GM21723 (cell line): ENCODE measurements around the gene DENND1C.
A peak's percentile ranks its signal among the peaks of the same experiment; 100 is the strongest.
"Not testable (repeated sequence)": the region's sequence is repeated elsewhere in the genome, so short reads cannot be mapped to it uniquely, and the experiment has no call there.

Experiments
- ATAC-seq: cut with Tn5 transposase; IDR thresholded peaks from one replicate; pipeline ENCODE4 v1.9.1; 2021; ENCODE audit warnings: mild to moderate bottlenecking, moderate library complexity; ENCODE audit not compliant: unreplicated experiment

DENND1C gene

GRCh38 chr19:6508028-6508771 is 26.6 kb upstream of the DENND1C start:
- not testable (repeated sequence) for ATAC-seq

- ATAC-seq: no peak
Measured at GRCh38 chr19:6503407-6504201, 22.0 kb upstream of the DENND1C start.

DNA sequence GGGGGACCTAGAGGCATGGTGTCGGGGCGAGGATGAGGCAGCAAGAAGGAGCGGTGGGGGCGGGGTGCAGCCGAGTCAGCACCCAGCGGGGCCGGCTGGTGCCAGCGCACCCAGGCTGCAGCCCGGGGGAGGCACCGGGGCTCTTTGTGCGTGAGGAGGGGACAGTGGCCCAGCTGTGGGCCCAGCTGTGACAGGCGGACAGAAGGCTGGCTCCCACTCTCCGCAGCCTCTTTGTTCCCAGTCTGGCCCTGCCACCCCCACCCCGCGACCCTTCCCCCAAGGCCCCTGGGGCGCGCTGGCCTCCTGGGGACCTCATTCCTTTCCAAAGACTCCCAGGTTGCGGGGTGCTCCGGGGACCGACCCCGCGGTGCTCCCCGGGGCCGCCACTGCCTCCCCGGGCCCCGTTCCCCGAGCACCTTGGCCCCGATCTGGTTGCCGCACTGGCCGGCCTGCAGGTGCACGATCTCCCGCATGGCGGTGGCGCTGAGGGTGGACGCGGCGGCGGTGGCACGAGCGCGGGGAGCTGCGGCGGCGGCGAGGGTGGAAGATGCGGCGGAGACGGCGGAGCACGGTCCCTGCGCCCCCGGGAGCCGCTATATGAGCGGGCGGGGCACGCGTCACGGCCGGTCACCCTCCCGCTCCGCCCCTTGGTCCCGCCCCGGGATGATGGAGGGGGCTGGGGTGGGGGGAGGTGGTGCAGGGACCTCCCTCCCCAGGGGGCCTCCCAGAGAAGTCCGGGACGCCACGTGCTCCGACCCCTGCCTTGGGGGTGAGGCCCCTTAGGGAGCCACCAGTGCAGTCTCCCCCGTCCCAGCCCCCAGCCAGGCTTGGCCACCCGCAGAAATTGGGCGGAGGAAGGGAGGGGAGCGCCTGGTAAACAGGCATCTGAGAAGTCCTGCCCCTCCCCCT is 20.4 kb upstream of the DENND1C start, which contains the start of gene TUBB4A:
Gene TUBB4A (minus strand): TSS at position 570 of the 909 bp plus-strand sequence. CDS start 97 bp downstream, at position 473.
- no peak for ATAC-seq

DNA sequence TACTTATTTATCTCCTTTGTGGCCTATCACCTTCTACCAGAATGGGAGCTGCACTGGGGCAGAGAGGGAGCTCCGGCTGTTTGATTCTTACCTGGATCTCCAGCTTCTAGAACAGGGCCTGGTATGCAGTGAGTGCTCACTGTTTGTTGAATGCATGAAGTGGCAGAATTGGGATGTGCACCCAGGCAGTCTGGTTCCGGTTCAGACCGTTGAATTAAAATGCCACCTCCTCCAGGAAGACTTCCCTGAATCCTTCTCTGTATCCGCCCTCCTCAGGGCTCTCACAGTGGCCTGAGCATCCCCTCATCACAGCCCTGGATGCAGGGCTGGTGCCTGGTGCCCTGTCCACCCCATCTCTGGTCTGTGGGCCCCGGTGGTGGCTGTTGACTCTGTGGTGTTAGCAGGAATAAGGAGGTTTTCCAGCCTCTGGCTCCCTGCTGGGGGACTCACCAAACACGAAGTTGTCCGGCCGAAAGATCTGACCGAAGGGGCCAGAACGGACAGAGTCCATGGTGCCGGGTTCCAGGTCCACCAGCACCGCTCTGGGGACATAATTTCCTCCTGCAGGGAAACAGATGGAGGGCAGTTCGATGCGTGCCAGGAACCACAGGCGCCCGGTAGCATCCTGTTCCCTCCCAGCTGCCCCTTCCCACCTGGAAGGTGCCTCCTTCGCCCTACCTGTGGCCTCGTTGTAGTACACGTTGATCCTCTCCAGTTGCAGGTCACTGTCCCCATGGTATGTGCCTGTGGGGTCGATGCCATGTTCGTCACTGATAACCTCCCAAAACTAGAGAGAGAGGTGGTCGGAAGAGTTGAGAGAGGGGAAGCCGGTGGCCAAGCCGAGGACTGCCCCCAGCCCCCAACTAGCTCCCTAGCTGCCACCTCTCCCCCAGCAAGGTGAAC is 19.5 kb upstream of the DENND1C start:
- ATAC-seq: no peak

- ATAC-seq: no peak
Measured at GRCh38 chr19:6499052-6499790, 17.6 kb upstream of the DENND1C start.

DNA sequence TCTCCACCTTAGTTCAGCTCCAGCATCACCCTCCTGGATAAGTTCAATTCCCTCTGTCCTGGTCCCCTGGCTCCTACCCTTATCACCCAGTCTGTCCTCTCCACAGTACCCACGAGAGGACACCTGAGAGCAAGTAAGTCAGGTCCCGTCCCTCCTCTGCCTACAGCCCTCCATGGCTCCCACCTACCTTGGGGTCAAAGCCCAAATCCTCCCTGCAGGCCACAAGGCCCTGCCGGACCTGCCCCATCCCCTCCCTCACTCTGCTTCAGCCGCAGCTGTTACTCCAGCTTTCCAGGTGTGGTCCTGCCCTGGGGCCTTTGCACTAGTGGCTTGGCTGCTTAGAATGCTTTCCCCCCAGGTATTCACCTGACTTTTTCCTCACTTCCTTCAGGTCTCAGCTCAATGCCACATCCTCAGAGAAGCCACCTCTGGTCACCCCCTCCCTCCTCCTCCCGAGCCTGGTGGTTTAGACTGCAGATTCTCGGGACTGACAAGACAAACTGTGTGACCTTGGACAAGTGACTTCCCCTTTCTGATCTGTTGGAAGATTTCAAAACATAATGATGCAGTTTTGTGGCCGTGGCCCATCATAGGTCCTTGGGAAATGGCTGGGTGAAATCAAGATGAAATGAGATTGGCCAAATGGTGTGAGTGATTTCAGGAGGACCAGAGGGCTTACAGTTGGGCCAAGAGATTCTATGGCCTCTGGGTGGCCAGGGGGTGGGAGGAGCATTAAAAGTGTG is 16.9 kb upstream of the DENND1C start:
- ATAC-seq: no peak

DNA sequence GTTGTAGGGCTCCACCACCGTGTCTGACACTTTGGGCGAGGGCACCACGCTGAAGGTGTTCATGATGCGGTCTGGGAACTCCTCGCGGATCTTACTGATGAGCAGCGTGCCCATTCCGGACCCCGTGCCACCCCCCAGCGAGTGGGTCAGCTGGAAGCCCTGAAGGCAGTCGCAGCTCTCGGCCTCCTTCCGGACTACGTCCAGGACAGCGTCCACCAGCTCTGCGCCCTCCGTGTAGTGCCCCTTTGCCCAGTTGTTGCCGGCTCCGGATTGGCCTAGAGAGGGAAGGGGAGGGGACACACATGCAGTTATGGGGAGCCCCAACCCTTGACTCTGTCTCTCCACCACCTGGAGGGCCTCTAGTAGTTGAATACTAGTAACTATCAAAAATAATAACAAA is 14.4 kb upstream of the DENND1C start:
- ATAC-seq: no peak

DNA sequence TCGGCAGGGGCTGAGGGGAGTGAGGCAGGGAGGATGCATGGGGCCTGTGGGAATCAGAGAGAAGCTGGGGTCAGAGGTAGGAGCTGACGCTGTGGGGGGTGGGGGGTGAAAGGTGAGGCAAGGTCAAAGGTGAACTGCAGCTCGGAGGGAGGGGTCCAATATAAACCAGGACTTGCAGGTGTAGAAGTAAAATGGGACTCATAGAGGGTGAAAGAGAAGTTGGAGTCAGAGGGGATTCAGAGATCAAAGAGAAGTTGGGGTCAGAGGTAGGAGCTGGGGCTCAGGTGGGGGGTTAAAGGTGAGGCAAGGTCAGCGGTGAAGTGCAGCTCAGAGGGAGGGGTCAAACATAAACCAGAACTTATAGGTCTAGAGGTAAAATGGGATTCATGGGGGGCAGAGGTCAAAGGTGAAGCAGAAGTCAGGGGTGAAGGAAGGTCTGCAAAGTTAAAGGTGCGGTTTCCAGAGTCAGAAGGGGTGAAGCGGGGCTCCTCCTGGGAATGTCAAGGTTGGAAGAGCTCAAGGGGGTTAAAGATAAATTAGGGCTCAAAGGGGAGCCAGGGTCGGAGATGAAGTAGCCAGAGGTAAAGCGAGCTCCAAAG is 12.9 kb upstream of the DENND1C start:
- ATAC-seq: no peak

- no peak for ATAC-seq
Measured at GRCh38 chr19:6491802-6492592, 10.4 kb upstream of the DENND1C start.

DNA sequence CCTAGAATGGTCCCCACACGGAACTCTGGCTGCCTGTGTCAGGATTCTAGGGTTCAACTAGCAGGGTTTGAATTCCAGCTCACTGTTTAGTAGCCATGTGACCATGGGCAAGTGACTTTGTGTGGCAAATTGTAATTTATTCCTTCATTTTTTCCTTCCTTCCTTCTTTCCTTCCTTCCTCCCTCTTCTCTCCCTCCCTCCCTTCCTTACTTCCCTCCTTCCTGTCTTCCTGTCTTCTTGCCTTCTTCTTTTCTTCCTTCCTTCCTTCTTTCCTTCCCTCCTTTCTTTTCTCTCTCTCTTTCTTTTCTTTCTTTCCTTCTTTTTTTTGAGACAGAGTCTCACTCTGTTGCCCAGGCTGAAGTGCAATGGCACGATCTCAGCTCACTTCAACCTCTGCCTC is 8.5 kb upstream of the DENND1C start:
- no peak for ATAC-seq

- peak; percentile 78 for ATAC-seq
Measured at GRCh38 chr19:6489278-6490061, 7.9 kb upstream of the DENND1C start.

GRCh38 chr19:6484831-6485230 is 3.2 kb upstream of the DENND1C start:
- ATAC-seq: no peak

DNA sequence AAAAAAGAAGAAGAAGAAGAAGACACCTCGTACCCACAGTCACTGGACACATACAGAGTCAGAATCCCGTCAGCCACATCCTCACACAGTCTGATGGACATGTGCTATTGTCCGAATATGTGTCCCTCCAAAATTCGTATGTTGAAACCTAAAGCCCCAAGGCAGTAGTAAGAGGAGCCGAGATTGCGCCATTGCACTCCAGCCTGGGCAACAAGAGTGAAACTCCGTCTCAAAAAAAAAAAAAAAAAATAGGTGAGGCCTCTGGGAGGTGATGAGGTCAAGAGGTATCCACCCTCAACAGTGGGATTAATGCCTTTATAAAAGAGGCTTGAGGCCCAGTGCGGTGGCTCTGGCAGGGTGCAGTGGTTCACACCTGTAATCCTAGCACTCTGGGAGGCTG is 2.6 kb upstream of the DENND1C start:
- no peak for ATAC-seq

- no peak for ATAC-seq
Measured at GRCh38 chr19:6483235-6483634, 1.6 kb upstream of the DENND1C start.

- no peak for ATAC-seq
Measured at GRCh38 chr19:6482343-6482686, 728 bp upstream of the DENND1C start.

DNA sequence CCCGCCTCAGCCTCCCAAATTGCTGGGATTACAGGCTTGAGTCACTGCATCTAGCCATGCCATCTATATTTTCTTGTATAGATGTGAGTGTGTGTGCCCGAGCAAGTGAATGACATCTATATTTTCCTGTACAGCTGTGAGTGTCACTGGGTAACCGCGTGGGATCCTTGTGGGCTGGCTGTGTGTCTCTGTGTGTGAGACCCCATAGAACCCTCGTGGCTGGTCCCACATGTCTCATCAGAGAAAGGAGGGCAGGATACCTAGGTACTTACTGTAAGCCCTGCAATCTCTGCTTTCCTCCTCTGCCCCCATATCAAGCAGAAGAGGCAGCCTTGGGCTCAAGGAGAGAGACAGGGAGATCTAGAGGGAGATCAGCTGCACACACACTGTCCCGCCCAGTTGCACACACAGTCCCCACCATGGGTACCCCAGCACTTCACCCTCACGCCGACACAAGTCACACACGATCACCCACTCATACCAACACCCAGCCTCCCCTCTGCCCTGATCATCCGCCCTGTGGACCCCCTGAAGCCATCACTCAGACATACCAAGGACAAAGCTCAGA is 655 bp downstream of the DENND1C start:
- no peak for ATAC-seq
